HUES48 (cell line): Measurements from ENCODE around the gene MED13.
"Not testable (repeated sequence)": the region's sequence is repeated elsewhere in the genome, so short reads cannot be mapped to it uniquely, and the experiment has no call there.

Experiments used
- H3K27ac ChIP-seq: one replicate; pipeline ENCODE4 v1.7.0; 2013; ENCODE audit warnings: low read depth, low read length, inconsistent platforms
- H3K27me3 ChIP-seq: 2 replicates; pipeline ENCODE4 v1.6.1; 2013; ENCODE audit warnings: mild to moderate bottlenecking, low read length; ENCODE audit not compliant: control insufficient read depth, insufficient read depth
- H3K36me3 ChIP-seq: 2 replicates; pipeline ENCODE4 v1.6.1; 2013; ENCODE audit warnings: low read length; ENCODE audit not compliant: control insufficient read depth, insufficient read depth
- H3K4me1 ChIP-seq: 2 replicates; pipeline ENCODE4 v1.6.1; 2013; ENCODE audit warnings: mild to moderate bottlenecking, low read length; ENCODE audit not compliant: control insufficient read depth, insufficient read depth
- H3K4me3 ChIP-seq: 2 replicates; pipeline ENCODE4 v1.5.1; 2013; ENCODE audit warnings: mild to moderate bottlenecking, low read depth, low read length
- H3K9ac ChIP-seq: 2 replicates; pipeline ENCODE4 v1.6.1; 2013; ENCODE audit warnings: mild to moderate bottlenecking, low read depth, low read length, moderate library complexity
- H3K9me3 ChIP-seq: 2 replicates; pipeline ENCODE4 v1.6.1; 2013; ENCODE audit warnings: low read length; ENCODE audit not compliant: control insufficient read depth, insufficient read depth

Gene MED13

DNA sequence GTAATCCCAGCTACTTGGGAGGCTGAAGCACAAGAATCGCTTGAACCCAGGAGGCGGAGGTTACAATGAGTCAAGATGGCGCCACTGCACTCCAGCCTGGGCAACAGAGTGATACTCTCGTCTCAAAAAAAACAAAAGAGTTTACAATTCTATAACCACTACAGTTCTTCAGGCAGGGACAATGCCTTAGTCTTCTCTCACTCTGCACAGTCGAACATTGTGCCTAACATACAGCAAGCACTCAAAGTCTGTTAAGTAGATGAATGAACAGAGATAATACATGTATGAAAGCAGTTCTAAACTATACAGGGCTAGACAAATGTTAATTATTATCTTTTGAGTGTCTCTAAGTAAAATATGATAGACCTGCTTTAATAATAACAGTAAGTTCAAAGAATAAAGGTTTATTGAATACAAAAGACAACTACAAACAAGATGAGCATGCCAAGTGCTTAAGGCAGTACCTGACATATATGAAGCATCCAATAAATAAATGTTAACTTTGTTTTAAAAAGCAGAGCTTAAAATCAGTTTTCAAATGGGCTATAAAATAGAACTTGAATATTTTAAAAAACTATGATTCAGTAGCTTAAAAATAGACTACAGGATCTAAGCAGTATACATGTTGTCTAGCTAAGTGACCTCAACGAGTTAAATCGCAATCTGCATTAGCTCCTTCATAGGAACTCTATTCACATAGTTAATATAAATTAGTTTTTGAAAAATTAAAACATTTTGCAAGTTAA, 156.6 kb downstream of the MED13 start:
- Histone ChIP-seq H3K27me3 (no peaks in the 10 kb centered on the region), H3K9ac (no peak overlapping the region), H3K27ac (no peak overlapping the region), H3K9me3 (no peaks in the 10 kb centered on the region), H3K4me1 (no peaks in the 10 kb centered on the region), H3K36me3 (peaks cover 68% of the 10 kb centered on the region), H3K4me3 (no peak overlapping the region)

DNA sequence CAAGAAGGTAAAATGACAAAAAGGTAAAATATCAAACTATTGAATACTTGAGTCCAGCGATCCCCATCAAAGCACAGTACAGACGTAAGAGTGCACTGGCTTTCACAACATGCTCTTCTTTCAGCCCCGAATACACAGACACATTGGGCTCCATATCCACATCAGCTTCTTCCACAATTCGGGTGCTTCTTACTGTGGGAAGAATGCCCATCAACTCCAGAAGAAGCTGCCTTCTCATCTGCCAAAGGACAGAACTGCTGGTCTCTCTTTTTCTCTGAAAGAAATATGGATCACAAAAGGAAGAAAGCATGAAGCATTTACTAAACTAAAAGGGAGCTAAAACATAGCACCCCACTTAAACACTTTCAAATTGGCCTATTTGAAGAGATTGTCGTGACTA, 157.7 kb downstream of the MED13 start:
- Histone ChIP-seq H3K27me3 (no peaks in the 10 kb centered on the region), H3K9me3 (no peaks in the 10 kb centered on the region), H3K4me1 (no peaks in the 10 kb centered on the region), H3K36me3 (peaks cover 75% of the 10 kb centered on the region), H3K9ac (no peak overlapping the region), H3K27ac (no peak overlapping the region), H3K4me3 (no peak overlapping the region)

- Histone ChIP-seq H3K4me1 (no peaks in the 10 kb centered on the region), H3K27ac (no peak overlapping the region), H3K4me3 (no peak overlapping the region), H3K27me3 (no peaks in the 10 kb centered on the region), H3K36me3 (peaks cover 68% of the 10 kb centered on the region), H3K9ac (no peak overlapping the region), H3K9me3 (no peaks in the 10 kb centered on the region)
Measured at GRCh38 chr17:61904094-61904710, 160.9 kb downstream of the MED13 start.

GRCh38 chr17:61903251-61903650, 161.8 kb downstream of the MED13 start:
- H3K9ac ChIP-seq = no peak overlapping the region
- no peaks in the 10 kb centered on the region for H3K4me1 ChIP-seq
- H3K9me3 ChIP-seq = no peaks in the 10 kb centered on the region
- H3K27me3 ChIP-seq = no peaks in the 10 kb centered on the region
- H3K27ac ChIP-seq = no peak overlapping the region
- H3K4me3 ChIP-seq = no peak overlapping the region
- peaks cover 65% of the 10 kb centered on the region for H3K36me3 ChIP-seq

DNA sequence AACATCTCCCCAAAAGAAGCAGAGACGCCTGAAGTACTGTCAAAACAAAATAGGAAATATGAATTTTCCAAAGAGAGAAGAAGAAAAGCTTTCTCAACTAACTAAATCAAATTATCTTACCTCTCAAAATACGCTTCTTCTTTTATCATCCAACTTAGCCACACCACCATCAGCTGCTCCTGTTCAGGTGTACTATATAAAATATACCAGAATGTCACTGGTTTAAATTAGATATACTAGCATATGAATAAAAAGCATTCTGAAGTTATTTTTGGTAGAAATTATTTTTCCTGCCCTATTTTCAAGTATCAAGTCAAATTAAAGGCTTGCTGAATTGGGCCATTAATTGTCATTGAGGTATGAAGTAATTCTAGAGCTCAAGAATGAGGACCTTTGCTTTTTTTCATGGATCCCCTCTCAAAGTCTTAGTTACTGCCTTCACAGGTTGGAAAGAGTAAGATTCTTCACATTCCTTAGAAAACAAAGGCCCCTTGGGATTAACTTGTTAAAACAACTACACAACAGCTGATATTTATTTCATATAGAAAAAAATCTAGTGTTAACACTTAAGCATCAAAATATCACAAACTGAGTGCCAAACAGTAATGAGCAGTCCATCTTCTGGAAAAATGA, 167.4 kb downstream of the MED13 start:
- H3K4me1 ChIP-seq = peaks cover 9% of the 10 kb centered on the region
- H3K27me3 ChIP-seq = no peaks in the 10 kb centered on the region
- peak overlapping the region; percentile 40 for H3K27ac ChIP-seq
- no peak overlapping the region for H3K4me3 ChIP-seq
- peaks cover 71% of the 10 kb centered on the region for H3K36me3 ChIP-seq
- no peaks in the 10 kb centered on the region for H3K9me3 ChIP-seq
- H3K9ac ChIP-seq = no peak overlapping the region

DNA sequence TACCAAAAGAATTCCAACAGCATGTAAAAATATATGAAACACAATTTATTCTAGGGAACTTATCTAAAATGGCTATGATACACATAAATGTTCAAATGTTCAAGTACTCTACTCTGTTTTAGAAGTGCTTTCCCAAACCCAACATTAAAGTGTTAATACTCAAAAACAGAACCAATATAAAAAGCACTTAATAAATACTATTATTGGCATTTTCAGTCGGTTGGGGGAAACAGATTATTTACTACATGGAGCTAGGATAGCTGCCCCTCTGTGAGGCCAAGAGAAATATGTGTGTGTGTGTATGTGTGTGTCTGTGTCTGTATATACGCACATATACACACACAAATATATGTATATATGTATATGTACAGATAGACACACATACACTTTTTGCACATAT, 169.7 kb downstream of the MED13 start:
- H3K4me1 ChIP-seq = peaks cover 9% of the 10 kb centered on the region
- no peaks in the 10 kb centered on the region for H3K27me3 ChIP-seq
- peaks cover 70% of the 10 kb centered on the region for H3K36me3 ChIP-seq
- no peak overlapping the region for H3K27ac ChIP-seq
- no peak overlapping the region for H3K4me3 ChIP-seq
- H3K9ac ChIP-seq = no peak overlapping the region
- H3K9me3 ChIP-seq = no peaks in the 10 kb centered on the region

- H3K27ac ChIP-seq, H3K9me3 ChIP-seq, H3K4me3 ChIP-seq, H3K27me3 ChIP-seq, H3K9ac ChIP-seq, H3K4me1 ChIP-seq: not testable (repeated sequence)
- peaks cover 73% of the 10 kb centered on the region for H3K36me3 ChIP-seq
Measured at GRCh38 chr17:61894310-61894709, 170.8 kb downstream of the MED13 start.
